GM04503 (cell line): ENCODE data around the gene BAIAP2L1.
A peak's percentile ranks its signal among the peaks of the same experiment; 100 is the strongest.

ENCODE experiments used
- DNase-seq: peaks from one replicate; pipeline ENCODE4 v3.0.0-alpha.2; 2012; ENCODE audit warnings: low read depth

Gene BAIAP2L1

DNA sequence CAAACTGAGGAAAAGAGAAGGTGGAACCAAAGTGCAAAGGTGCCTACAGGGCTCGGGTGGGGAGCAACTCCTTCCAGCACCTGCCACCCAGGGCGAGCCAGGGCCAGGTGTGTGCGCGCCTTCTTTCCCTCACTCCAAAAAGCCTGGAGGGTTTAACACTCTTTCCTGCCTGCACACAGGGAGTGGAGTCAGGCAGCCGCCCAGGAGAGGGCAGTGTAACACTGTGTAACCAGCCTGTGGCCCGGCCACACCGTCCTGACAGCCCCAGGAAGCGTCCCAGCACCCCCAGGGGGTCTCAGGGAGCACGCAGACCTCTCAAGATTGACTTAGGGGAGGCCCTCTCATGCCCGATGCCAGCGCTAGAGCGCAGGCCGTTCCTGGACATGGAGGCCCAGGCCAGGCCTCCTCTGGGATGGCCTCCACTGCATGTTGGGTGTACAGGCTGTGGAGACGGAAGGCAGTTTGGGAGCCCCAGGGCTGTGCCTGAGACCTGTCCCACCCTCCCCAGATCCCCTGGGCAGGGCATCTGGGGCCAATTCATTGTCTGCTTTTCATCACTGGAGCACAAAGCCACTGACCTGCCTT is 106.0 kb downstream of the BAIAP2L1 start:
- no peak for DNase-seq

DNA sequence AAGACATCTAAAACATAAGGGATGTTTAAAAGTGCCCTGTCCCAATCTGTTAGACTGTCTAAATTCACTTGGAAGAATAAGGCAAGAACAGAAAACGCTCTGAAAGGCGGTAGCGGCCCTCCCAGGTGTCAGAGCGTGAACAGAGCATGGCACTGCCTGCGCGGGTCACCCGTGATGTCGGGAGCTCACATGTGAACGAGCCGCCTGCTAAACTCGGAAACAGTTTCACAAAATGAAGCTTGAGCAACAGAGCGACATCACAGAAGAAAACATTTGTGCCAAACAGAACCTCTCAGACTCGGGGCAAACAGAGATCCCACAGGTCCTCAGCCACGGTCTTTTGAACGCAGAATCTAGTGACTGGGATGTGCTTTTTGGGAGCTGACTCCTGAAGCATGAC is 106.6 kb downstream of the BAIAP2L1 start:
- no peak for DNase-seq

DNA sequence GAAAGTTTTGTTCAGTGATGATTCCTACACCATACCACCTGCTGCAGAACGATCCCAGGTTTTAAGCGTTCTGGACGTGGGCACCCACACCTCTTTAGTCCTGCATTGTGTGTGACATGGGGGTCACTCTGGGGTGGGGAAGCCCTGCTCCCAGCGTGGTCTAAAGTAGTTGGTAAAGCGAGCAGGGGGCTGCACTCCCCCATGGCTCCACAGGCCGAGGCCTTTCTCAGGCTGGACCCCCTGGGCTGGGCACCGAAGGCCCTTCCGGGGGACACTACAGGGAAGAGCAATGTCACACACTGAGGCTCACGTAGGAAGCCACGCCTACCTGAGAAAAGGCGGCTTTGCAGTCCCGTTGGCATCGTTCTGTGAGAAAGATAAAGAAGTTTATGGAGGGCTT is 107.1 kb downstream of the BAIAP2L1 start:
- DNase-seq: no peak

DNA sequence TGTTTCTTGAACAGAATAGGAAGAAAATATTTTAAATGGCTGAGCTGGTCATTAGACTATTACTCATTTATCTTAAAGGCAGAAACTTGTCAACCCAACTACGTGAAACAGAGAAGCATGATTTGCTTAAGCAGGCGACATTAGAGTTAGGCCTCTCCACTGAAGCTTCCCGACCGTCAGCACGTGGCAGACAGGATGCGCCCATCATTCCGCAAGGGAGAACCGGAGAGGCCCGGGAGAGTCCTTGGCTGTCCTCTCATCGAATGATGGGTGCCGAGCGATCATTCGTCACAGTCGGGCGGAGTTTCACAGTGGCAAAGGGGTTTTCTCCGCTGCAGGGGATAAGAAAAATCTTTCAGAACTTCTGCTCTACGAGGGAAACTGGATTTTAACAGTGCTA is 107.6 kb downstream of the BAIAP2L1 start:
- DNase-seq: no peak

DNA sequence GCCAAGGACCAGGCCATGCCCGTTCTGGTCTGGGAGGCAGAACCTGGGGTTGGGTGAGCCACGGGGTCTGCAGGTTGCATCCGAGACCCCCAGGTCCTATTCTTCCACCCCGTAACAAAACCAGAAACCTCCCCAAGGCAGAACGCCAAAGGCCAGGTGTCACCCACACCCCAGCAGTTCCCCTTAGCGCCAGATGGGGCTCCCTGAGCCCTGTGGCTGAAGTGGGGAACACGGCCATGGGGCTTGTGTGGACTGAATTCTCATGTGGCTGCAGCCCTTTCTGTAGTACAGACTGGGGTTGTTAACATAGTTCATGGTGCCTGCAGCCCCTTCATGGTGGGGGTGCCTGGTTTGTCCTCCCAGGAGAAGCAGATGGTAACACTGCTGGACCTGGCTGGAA is 109.2 kb downstream of the BAIAP2L1 start:
- DNase-seq: no peak

DNA sequence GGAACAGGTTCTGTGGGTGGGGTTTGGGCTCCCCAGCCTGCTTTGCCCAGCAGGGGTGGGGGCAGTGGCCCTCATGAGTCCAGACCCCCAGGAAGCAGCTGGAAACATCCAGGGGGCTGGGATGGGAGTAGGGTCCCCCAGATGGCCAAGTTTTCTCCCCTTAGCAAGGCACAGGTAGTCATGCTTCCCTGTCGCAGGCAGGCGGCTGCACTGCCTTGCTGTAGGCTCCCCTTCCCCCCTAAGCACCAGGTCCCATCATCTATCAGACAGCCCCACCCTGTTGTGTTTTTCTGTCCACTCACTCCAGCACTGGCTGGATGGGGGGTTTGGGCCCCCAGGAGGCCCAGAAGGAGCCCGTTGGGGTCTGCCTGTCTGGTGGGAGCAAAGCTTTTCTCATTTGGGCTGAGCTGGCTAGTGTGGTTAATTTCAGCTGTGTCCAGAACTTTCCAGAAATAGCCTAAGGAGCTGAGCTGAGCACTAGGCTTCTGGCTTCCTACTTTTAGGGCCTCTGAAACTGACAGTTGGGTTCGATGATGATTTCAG is 111.5 kb downstream of the BAIAP2L1 start:
- DNase-seq: no peak

DNA sequence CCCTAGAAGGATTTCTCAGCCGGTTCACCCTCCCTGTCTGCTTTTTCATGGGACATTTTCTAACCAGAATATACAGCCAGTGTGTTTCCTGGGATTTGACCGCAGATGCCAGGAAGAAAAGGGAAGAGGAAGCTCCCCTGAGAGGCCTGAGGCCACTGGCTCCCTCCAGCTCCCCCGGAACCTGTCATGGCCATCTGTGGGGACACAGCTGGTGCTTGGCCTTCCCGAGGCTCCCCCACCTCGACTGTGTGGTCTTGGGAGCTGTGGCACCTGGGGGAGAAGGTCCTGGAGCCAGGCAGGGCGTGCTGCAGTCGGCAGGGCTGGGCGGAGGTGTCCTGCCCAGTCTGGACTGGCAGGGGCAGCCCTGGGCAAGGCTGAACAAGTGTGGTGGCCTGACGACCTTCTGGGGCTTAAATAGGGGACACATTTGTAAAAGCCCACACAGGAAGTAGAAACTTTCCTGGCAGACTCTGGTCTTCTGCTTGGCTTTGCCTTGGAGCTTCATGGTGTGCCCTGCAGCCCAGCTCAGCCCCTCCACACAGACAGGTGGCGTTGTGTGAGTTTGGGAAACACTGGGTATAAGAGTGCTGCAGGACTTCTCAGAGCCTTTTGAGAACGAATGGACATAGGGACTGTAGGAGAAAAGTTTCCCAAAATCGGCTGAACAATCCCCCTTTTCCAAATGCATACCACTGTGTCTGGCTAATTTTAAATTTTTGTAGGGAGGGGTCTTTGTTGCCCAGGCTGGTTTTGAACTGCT is 112.6 kb downstream of the BAIAP2L1 start:
- DNase-seq: no peak

DNA sequence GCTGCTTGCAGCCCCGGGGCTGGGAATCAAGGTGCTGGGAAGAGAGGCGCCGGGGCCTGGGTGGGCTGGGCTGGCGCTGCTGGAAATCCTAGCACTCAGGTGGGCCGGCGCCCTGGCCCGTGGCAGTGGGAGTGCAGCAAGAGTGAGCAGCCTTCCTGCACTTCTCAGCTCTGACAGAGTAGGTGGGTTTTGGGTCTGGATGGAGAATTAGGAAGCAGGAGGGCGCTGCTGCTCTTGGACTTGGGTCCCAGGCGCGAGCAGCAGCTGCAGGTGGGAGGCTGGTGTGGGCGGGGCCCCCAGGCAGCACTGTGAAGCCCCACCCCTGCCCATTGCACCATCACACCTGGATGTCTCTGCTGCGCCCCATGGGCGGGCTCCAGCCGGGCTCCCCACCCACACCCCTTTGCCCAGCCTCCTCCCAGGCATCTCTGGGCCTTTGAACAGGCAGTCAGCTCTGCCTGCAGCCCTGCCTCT is 113.4 kb downstream of the BAIAP2L1 start:
- no peak for DNase-seq

DNA sequence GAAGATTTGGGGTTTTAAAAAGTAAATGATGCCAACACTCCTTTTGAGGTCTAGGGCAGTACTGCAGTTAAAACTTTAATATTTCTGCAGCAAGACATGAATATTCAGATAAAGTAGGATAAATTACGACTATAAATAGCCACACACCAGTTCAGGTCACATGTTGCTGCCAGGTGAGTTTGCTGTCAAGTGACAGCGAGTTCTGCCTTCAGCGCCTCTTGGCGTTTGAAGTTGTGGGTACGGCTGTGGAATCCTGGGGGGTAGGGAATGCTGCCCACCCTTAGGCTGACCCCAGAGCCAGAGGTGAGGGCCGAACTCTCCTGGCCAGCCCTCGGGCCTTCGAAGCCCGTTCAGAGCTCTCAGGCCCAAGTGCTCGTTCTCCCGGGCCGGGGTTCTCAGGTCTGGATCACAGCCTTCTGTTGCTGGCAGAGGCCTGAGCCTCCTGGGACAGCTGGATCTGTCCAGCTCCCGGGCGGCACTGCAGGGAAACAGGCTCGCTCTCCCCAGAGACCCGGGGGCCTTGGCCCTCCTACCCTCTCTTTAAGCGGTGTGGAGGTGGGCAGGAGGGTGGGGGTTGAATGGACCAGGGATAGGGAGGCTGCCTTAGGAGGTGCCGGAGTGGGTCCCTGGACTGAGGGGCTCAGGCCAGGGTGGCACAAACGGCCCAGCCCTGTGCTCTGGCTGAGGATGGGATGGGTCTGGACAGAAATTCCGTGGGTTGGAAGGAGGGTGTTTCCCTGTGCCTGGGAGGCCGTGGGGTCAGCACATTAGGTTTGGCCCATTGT is 114.0 kb downstream of the BAIAP2L1 start:
- no peak for DNase-seq

DNA sequence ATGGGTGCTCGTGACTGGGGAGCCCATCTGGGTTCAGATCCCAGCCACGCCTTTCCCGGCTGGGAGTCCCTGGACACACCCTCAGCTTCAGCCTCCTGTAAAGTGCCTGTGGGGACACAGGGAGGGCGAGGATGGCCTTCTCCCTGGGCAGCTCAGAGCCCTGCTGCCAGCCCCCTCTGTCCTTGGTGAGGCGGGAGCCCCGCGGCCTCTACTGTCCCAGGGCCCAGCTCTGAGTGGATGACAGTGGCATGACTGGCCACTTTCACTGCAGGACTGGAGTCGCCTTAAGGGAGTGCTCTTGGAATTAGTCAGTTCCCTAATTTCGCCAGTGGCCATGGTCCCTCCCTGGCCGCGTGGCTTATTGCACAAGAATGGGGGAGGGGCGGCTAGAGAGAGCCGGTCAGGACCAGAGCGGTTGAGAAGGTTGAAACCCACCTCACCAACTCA is 114.8 kb downstream of the BAIAP2L1 start:
- peak; percentile 51 for DNase-seq

DNA sequence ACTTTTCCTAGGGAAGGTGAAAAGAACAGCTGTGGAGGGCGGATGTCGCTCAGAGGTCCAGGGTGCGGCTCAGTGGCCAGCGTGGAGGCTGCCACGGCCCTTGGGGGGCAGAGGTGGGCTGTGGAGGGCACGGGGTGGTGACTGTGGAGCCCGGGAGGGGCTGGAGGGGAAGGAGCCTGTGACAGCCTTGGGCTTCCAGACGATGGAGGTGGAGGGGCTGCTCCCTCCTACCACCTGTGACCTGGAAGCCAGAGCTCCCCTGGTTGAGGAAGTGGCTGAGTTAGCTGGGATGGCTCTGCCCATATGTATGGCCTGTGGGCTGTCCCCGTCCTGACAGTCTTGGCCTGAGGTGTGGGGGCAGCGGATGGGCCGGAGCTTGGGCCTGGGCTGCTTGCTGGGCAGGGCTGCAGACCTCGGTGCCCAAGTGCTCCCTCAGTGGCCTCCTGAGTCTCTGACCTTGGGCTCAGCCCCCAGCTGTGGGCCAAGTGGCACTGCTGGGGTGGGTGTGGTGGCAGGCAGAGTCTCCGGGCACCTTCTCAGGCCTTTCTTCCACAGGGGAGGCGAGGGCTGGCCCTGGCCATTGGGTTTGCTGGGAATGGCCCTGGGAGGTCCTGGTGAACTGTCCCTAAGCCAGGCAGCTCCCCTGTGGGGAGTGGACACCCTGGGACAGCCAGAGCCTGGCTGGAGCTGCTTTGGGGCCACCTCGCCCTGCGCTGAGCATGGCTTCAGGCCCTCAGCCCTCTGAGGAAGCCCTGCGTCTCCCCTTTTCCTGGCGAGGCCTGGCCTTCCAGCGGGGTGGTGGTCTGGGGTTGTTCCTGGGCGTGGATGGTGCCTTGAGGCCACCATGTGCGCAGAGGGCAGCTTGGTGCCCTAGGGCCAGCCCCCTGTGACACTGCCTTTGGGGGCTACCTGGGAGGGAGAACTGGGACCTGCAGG is 115.5 kb downstream of the BAIAP2L1 start:
- no peak for DNase-seq

DNA sequence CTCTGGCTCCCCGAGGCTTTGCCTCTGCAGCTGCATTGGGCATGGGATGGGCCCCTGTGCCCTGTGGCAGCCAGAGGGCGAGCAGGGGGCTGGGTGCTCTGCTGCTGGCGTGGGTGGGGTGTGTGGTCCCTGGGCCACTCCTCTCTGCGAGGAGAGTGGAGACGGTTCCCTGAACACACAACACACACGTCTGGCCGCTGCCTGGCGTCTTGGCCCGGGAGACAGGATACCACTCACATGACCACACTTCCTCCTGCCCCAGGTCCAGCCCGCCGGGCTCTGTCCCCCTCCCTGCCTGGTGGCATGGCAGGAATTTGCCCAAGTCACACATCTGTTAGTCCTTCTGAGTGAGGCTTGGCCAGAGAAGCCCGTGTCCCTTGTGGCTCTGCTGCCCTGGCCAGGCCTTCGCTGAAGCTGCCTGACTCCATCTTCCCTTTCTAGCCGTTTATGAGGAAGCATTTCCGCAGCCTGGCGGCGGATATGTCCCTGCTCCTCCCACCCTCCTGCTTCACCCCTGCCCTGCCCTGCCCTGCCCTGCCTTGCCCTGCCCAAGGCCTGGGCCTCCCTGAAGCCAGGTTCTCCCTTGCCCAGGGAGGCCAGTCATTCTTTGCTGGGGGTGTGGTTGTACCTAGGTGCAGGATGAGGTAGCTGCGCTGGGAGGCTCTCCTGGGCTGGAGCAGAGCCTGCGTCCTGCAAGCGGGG is 116.4 kb downstream of the BAIAP2L1 start:
- peak; percentile 91 for DNase-seq

DNA sequence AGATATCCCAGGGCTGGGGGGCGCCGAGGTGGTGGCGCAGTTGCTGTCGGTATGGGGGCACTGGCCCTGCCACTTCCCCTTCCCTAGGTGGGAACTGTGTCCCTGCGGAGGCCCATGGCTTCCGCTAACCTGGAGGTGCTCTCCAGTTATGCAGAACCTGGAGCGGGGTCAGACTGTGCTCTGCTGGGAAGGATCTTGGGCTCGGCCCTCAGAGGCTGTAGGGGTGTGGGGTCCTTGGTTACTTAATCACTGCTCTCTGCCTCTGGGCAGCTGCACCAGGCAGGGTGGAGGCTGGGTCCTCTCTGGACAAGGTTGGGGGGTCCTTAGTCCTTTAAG is 117.0 kb downstream of the BAIAP2L1 start:
- no peak for DNase-seq

DNA sequence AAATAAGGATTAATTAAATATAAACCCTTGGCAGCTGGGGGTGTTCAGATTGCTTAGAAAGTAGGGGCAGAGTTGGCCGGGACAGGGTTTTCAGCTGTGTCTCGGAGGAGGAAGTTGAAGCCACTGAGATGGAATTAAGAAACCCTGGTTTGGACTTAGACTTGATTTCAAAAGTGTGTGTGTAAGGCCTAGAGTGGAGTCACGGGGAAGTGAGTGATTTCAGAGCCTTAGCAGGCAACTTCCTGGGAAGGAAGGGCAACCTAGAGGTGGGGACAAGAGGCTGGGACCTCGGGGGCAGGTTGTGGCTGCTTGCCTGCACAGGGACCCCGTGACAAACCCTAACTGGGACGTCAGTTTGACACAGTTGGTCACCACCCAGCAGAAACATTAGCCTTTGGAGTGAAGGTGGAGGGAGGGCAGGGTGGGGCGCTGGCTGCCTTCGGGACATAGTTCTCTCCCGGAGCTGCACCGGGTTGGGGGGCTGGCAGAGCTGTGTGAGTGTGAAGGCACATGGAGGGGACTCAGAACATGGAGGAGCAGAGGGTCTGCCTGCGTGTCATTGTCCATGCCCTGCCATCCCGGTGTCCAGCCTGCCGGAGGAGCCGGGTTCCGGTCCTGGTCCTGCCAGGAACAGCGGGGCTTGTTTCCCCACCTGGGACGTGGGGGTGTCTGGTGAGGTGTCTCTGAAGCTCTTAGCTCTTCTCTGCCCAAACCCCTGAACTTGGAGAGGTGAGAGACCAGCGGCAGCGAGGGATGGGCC is 117.6 kb downstream of the BAIAP2L1 start:
- DNase-seq: peak; percentile 53

DNA sequence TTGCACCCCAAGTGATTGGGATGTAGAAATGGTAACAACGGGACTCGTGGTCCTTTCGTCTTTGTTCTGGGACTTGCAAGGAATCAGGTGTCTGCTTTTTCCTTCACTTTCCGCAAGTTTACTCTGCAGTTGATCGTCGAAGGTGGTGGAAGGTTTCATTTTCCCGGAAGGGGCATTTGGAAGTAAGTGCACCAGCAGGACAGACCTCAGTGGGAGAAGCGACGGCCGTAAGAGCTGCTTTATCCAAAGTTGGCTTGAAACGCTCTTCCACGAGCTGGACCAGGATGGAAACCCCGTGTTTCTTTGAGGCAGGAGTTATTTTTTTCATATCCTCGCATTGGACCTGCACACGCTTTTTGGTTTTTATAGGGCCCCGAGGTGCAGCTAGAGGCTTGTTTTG is 118.2 kb downstream of the BAIAP2L1 start:
- no peak for DNase-seq

DNA sequence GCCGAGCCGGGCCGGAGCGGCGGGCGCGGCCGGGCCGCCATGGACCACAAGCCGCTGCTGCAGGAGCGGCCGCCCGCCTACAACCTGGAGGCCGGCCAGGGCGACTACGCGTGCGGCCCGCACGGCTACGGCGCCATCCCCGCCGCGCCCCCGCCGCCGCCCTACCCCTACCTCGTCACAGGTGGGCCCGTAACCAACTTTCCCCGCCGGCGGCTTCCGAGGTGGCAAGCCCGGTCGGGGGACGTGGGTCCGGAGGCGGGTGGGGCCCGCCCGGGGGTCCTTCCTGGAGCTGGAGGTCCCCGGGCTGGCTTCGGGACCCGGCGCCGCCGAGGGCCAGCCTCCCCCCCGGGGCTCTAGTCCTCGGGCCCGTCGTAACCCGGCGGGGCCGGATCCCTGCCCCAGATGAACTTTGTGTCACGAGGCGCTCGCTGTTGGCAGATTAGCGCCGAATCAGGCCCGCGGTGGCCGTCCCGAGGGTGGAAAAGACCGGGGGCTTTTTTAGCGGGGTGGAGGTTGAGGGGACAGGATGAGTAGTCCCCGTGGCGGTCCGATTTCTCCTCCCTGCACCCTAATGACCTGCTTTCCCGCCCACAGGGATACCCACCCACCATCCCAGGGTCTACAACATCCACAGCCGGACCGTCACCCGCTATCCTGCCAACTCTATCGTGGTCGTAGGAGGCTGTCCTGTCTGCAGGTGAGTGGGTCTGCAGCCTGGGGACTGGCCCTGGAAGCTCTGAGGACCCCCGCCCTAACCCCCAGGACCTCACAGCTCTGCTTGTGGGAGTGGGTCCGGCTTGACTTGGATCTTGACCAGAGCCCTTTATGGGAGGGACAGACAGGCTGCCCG is 118.9 kb downstream of the BAIAP2L1 start:
- no peak for DNase-seq

DNA sequence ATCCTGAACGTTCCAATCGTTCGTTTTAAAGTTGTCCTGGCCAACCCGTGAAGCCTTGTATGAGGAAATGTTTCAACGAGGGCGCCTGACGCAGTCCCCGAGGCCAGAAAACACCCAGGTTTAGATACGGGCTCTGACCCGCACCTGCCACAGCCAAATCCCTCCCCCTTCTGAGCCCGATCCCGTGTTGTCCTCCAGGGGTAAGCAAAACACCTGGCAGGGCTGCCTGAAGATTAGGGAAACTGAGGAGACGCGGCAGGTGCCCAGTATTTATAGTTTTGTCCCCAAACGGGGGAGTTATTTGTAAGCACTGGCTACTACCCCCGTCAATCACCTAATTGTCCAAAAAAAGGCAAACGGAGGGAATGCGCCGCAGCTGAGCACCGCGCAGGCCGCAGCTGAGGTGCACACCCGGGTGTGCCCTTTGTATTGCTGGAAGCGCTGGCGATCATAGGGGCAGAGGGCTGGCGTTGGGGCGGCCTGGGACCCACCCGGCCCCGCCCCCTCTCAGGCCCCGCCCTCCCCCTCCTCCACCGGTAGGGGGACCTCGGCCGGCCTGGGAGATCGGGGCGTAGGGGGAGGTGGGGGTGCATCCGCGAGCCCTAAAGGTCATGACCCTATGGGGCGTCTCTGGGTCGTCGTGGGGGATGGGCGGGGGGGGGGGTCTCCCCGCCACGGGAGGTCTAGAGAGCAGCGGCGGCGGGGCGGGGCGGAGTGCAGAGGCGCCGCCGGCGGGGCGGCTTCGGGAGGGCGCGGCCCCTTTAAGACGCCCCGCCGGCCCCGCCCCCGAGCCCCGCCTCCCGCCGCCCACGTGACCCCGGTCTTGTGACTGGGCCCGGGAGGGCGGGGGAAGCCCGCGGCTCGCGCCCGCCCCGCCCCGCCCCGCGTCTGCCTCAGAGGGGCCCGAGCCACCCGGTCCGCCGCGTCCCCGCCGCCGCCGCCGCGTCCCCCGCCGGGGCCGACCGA is 119.8 kb downstream of the BAIAP2L1 start, which contains the start of gene BRI3:
BRI3 (plus strand) TSS at position 896 of the 966 bp plus-strand sequence. CDS start 110 bp downstream, outside the sequence.
- no peak for DNase-seq

DNA sequence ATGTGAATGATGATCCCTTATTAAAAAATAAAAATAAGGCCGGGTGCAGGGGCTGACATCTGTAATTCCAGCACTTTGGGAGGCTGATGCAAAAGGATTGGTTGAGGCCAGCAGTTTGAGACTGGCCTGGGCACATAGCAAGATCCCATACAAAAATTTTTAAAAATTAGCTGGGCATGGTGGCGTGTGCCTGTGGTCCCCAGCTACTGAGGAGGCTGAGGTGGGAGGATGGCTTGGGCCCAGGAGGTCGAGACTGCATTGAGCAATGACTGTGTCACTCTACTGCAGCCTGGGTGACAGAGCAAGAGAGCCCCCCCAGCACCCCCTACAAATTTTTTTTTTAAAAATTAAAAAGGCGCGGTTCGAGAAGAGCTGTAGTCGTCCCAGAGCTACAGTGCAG is 120.6 kb downstream of the BAIAP2L1 start:
- DNase-seq: no peak
